Measurements from ENCODE around the gene RITA1.
A peak's percentile ranks its signal among the peaks of the same experiment; 100 is the strongest.

RITA1 gene

DNA sequence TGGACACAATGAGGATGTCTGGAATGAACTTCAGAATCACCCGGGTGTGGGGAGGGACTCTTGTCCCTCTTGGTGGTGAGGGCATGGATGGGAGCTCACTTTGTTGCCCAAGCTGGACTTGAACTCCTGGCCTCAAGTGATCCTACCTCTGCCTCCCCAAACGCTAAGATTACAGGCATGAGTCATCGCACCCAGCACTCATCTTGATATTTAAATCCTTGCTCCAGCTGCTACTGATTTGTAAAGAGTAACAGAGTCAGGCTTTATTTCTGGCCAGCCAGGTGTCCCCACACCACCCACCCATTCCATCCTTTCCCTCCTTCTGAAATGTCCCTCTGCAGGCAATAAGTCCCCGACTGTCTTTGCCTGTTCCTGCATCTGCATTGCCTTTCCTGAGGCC lies 5.2 kb upstream of the RITA1 start:
- DNase-seq = no peak

- no peak for DNase-seq
Observed at GRCh38 chr12:113181975-113182374, 3.5 kb upstream of the RITA1 start.

- no peak for DNase-seq
Observed at GRCh38 chr12:113183030-113183589, 2.4 kb upstream of the RITA1 start.

- DNase-seq = no peak
Observed at GRCh38 chr12:113184098-113184899, 1.2 kb upstream of the RITA1 start.

GRCh38 chr12:113184900-113185179 lies 681 bp upstream of the RITA1 start:
- peak; percentile 85 for DNase-seq

- no peak for DNase-seq
Observed at GRCh38 chr12:113186033-113186365, 478 bp downstream of the RITA1 start.

DNA sequence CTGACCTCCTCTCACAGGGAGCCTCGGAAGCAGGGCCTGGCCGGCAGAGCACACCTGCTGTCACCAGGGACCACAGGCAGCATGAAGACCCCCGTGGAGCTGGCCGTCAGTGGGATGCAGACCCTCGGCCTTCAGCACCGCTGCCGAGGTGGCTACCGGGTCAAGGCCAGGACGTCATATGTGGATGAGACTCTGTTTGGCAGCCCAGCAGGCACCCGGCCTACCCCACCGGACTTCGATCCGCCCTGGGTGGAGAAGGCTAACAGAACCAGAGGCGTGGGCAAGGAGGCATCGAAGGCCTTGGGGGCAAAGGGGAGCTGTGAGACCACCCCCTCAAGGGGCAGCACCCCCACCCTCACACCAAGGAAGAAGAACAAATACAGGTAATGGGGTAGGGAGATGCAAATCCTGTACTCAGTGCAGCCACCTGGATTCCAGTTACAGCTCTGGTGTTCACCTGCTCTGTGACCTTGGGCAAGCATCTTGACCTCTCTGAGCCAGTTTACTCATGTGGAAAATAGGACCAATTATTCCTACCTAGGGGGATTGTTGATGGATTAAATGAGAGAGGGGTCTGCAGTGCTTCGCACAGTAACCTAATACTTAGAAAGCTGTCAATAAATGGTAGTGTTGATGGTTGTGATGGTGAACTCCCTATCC lies 1.3 kb downstream of the RITA1 start:
- DNase-seq = no peak

GRCh38 chr12:113189361-113189760 lies 3.8 kb downstream of the RITA1 start:
- no peak for DNase-seq

- no peak for DNase-seq
Observed at GRCh38 chr12:113190761-113191160, 5.2 kb downstream of the RITA1 start.

- no peak for DNase-seq
Observed at GRCh38 chr12:113191227-113191626, 5.7 kb downstream of the RITA1 start.

GRCh38 chr12:113194971-113195391 lies 9.5 kb downstream of the RITA1 start:
- DNase-seq = no peak

DNA sequence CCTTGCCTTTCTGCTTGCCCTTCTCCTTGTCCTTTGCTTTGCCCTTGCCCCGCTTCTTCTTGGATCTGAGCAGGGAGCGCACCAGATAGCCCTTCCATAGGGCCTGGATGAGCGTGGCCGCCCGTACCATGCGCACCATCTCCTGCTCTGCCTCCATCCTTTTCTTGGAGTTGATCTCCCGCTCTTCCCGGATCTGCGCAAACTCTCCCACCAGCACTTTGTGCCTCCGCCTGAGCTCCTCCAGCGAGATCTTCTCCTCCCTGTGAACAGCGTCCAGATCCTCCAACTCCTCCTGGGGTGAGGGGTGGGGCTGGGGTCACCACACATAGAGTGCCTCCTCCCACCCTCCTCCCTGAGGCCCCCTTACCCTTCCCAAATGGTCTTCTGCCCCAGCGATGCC lies 10.1 kb downstream of the RITA1 start:
- DNase-seq = no peak

- no peak for DNase-seq
Observed at GRCh38 chr12:113196582-113196981, 11.1 kb downstream of the RITA1 start.

GRCh38 chr12:113196990-113197389 lies 11.5 kb downstream of the RITA1 start:
- DNase-seq = peak; percentile 67

DNA sequence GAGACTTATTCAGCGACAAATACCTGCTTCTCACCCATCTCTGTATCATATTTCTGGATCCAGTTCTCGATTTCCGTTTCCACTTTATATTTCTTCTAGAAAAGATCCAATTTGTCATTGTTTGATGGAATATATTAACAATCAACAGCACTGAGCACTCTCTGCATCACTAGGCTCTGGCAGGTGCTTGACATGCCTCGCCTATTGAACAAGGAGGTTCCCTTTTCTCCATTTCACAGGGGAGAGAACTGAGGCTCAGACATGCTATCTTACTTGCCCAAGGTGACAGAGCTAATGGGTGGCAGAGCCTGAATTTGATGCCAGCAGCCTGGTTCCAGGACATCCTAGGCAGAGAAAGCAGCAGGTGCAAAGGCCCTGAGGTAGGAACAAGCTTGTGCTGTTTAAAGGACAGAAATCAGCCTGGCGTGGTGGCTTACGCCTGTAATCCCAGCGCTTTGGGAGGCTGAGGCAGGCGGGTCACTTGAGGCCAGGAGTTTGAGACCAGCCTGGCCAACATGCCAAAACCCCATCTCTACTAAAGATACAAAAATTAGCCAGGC lies 12.1 kb downstream of the RITA1 start:
- no peak for DNase-seq

DNA sequence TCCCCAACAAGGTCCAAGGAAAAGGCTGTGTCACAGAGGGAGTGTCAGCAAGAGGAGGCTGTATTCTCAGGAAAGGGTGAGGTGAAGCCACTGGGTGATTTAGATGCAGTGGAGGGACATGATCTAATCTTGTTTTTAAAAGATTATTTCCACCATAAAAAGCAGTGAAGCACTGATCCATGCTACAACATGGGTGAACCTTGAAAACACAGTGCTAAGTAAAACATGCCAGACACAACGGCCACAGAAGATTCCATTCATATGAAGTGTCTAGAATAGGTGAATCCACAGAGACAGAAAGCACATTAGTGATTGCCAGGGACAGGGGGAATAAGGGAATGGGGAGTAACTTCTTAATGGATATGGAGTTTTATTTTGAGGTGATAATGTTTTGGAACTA lies 12.8 kb downstream of the RITA1 start:
- DNase-seq = no peak

GRCh38 chr12:113200021-113200797 lies 14.7 kb downstream of the RITA1 start:
- no peak for DNase-seq

DNA sequence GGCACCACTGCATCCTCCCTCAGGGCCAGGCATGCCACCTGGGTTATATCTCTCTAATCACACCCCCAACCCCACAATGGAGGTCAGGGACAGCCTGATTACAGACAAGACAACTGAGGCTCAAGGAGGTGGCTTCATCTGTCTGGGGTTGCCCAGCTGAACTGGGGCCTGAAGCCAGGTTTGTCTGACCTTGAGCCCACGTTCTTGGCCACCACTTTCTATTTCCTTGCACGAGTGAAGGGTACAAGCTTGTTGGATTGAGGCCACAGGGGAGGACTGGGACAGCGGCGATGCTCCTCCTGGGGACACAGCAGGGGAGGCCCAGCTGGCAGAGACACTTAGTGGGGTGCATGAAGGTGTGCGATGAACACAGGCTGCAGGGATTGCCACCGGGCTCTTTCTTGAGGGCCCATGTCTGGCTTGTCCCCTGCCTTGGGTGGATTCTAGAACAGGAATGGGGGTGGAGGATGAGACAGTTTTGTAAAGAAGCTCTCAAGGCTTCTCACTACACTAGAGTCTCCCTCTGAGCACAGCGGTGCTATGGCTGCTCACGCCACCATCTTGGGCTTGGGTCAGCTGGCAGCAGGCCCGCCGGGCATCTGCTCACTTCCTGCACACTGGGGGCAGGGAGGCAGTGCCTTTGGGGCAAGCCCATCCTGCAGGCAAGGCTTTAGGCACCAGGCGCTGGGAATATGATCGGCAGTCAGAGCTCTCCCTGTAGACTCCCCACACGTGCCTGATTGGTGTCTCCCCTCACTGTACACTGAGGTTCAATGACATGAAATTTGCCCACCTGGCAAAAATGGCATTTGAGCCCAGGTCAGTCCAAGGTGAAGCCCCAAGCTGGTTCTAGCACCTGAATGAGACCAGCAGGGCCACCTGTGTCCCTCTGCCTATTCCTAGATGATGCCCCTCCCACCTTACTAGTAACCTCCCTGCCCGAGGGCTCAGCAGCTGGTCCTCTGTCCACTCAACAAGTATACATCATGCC lies 16.0 kb downstream of the RITA1 start:
- no peak for DNase-seq

- no peak for DNase-seq
Observed at GRCh38 chr12:113202300-113203075, 17.0 kb downstream of the RITA1 start.

- no peak for DNase-seq
Observed at GRCh38 chr12:113203852-113204760, 18.6 kb downstream of the RITA1 start.
